HG03103 (cell line): ENCODE measurements around the gene SETD1A.

Experiments
- ATAC-seq: cut with Tn5 transposase; IDR thresholded peaks from one replicate; pipeline ENCODE4 v1.9.1; 2021; ENCODE audit warnings: low read depth; ENCODE audit not compliant: unreplicated experiment

Gene SETD1A

DNA sequence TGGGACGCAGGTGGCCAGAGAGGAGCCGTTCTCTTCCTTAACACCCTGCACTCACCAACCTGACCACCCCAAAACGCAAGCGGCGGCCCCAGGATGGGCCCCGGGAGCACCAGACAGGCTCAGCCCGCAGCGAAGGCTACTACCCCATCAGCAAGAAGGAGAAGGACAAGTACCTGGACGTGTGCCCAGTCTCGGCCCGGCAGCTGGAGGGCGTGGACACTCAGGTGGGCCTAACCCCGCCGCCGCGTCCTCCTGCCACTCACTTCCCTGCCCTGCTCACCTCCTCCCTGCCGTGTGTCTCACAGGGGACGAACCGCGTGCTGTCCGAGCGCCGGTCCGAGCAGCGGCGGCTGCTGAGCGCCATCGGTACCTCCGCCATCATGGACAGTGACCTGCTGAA is 22.9 kb downstream of the SETD1A start:
- no peak for ATAC-seq

DNA sequence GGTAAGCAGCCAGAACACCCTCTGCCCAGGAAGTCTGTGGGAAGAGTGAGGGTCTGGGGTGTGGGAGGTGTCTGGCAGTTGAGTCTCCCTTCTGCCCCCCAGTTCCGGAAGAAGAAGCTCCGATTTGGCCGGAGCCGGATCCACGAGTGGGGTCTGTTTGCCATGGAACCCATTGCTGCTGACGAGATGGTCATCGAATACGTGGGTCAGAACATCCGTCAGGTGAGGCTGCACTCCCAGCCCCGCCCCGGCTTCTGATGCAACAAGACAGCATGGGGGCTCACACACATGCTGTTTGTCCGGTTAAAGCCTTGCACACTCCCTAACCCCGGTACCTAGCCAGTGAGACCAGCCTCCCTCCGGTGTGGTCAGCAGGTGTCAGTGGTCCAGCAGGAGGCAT is 23.4 kb downstream of the SETD1A start:
- ATAC-seq, result no peak

DNA sequence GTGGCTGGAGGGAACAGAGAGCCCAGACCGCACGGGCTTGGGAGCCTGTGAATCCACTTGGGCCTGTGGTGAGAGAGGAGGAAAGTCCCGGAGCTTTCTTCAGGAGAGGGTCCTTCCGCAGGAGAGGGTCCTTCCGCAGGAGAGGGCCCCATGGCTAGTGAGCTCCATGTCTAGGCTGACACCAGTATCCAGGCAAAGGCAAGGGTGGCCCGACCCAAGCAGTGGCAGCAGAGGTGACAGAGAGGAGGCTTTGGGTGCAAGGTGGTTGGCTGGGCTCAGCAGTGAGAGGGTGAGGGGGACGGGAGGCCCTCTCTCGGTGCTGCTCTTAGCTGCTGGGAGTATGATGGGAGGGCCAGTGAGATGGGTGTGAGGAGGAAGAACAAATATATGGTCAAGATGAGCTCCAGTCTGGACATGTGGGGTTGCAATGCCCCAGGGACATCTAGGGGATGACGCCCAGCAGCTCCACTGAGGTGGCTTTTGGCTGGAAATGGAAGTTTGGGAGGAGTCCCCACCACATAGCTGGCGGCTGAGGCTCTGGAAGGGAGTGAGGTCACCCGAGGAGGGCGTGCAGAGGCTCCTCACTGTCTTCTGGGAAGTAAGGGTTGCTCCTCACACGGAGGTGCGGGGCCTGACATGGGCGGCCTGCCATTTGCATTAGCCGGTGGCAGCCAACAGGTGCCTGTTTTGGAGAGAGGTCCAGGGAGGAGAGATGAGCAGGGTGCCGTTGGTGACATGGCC is 25.2 kb downstream of the SETD1A start:
- ATAC-seq, result no peak

DNA sequence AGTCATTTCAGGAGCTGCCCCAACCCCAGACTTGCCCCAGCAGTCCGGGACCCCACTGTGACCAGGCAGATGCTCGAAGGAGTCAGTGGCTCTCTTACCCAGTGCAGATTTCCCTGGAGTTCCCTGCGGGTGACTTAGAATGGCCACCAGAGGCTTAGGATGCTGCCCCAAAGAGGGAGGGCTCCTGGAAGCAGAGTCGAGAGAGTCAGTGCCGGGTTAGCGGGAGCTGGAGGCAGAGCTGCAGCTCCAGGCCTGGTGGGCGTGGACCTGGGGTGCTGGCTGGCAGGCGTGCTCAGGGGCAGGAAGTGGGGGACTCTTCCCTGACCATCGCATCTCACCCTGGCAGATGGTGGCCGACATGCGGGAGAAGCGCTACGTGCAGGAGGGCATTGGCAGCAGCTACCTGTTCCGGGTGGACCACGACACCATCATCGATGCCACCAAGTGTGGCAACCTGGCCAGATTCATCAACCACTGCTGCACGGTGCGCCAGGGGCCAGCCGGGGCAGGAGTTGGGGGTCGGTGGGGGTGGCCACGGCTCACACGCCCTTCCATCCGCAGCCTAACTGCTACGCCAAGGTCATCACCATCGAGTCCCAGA is 25.8 kb downstream of the SETD1A start:
- no peak for ATAC-seq

DNA sequence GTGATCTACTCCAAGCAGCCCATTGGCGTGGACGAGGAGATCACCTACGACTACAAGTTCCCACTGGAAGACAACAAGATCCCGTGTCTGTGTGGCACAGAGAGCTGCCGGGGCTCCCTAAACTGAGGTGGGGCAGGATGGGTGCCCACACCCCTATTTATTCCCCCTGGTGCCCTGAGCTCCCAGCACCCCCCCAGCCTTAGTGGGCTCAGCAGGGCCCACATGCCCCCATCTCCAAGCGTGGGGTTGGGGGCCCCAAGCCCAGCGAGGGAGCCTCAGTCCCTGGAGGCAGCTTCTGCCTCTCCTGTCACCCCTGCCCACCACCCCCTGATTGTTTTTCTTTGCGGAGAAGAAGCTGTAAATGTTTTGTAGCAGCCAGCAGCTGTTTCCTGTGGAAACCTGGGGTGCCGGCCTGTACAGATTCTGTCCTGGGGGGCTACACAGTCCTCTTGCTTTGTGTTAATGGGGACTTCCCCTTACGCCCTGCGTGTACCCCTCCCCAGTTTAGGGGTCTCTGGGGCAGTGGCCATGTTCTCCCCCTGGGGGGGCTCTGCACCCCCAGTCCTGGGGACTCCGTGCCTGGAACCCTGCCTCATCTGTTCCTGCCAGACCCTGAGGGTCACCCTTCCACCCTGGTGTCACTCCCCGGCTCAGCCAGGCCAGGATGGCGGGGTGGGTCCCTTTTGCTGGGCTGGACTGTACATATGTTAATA is 26.5 kb downstream of the SETD1A start:
- no peak for ATAC-seq

DNA sequence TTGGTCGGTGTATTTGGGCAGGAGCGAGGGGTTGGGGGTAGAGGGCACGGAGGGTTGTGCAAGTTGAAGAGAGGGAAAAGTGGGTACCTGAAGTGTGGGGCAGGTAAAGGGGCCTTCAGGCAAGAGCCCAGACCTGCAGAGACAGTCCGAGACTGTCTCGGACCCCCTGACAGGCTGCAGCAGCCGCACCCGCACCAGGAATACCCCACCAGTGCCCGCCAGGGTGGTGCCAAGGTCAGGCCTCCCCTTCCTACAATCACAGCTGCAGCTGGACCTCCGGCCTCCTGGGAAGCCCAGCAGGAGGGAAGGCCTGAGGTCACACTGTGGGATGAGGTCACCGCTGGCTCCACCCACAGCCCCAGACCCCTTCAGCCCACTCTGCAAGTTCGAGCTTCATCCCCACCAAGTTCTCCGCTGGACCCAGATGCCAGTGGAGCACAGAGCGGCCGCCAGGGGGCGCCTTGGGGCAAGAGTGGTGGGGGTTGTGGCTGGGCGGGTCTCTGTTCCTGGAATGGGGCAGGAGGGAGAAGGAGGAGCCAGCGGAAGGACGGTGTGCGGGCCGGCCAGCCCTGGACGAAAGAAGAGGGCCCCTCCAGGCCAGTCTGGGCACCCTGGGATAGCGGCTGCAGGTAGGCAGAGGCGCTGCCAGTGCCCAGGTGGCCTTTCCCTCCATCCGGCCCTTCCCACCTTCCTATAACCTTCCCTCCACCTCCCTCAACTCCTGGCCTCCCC is 27.3 kb downstream of the SETD1A start, which contains the start of gene HSD3B7:
TSS of gene HSD3B7 (plus strand) at position 539 of the 732 bp plus-strand sequence. CDS start 452 bp downstream, outside the sequence.
- ATAC-seq, result no peak

DNA sequence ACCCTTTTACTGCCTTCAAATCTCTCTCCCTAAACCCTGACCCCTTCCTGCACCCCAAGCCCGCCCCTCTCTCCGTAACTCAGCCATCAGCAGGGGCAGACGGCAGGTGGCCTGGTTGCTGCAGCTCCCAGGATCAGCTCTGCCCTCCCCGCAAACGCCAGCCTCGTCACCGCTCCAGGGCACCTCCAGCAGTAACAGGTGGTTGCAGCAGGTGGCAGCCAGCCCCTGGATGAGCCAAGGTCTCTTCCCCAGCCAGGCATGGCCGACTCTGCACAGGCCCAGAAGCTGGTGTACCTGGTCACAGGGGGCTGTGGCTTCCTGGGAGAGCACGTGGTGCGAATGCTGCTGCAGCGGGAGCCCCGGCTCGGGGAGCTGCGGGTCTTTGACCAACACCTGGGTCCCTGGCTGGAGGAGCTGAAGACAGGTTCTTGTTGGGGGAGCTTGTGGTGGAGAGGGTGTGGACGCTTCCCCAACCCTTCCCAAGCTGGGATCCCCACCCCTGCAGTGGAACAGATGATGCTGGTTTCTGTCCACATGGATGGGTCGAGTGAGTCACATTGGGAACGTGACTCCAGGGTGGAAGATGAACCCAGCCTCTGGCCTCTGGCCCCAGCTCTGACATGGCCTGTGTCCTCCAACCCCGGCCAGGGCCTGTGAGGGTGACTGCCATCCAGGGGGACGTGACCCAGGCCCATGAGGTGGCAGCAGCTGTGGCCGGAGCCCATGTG is 28.0 kb downstream of the SETD1A start:
- ATAC-seq, result no peak

DNA sequence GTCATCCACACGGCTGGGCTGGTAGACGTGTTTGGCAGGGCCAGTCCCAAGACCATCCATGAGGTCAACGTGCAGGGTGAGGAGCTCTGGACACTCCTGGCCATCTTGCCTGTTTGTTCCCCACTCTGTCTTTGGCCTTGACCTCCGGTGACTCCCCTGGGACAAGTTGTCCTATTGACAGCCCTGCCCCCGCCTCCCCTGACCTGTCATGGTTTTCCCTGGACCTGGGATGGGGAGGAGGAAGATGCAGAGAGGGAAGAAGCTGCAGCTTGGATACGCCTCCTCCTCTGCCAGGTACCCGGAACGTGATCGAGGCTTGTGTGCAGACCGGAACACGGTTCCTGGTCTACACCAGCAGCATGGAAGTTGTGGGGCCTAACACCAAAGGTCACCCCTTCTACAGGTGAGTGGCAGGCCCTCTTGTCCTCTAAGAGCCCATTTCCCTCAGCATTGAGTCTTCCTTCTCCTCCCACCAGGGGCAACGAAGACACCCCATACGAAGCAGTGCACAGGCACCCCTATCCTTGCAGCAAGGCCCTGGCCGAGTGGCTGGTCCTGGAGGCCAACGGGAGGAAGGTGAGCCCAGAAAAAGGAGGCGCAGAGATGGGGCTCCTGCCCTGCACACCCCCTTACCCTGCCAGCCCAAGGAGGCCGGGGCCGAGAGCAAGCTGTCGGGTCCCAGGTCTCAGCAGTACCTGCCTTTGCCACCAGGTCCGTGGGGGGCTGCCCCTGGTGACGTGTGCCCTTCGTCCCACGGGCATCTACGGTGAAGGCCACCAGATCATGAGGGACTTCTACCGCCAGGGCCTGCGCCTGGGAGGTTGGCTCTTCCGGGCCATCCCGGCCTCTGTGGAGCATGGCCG is 28.8 kb downstream of the SETD1A start:
- ATAC-seq, result no peak

DNA sequence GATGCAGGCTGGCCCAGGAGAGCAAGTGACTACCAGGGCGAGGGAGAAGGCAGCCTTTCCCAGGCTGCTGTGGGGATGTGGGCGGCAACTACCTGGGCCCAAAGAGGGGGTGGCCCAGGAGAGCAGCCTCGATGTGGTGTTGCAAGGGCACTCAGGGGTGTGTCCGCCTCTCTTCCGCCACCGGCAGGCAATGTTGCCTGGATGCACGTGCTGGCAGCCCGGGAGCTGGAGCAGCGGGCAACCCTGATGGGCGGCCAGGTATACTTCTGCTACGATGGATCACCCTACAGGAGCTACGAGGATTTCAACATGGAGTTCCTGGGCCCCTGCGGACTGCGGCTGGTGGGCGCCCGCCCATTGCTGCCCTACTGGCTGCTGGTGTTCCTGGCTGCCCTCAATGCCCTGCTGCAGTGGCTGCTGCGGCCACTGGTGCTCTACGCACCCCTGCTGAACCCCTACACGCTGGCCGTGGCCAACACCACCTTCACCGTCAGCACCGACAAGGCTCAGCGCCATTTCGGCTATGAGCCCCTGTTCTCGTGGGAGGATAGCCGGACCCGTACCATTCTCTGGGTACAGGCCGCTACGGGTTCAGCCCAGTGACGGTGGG is 30.1 kb downstream of the SETD1A start:
- no peak for ATAC-seq

DNA sequence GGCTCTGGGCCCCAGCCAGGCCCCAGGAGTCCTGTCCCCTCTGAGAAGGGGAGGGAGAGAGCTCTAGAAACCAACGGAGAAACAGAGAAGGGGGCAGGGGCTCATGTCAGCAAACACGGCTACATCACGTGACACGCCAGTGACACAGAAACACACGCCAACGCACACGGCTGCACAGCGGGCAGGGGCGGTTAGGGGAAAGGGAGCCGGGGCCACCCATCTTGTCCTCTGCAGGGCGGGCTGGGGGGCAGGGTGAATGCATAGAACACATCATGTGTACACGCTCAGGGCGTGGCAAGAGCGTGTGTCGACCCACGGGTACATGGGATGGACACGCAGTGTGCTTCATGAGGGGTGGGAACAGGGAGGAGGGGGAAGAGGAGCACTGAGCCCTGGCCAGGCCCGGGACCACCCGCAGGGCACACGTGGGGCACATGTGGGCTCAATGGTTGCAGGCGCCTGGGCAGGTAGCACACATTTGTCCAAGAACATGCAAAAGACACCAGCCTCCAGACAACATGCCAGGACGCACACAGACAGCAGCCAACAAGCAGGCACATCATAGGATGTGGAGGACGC is 32.0 kb downstream of the SETD1A start:
- ATAC-seq, result no peak

DNA sequence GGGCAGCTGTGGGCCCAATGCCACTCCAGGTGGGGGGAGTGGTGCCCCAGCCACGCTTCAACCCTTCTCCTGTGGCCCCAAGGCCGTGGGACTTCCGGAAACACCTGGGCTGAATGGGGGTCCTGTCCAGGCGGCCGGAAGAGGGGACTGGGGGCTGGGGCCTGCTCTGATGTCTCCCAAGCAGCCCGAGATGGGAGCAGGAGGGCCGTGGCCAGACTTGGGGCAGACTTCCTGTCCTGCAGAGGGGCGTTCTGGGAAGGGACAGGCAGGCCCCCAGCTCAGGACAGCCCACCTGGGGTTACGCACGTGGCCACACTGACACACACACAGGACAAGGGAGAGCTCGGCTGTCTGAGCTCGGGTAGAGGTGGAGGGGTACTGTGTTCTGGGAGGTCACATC is 32.6 kb downstream of the SETD1A start:
- ATAC-seq, result no peak

DNA sequence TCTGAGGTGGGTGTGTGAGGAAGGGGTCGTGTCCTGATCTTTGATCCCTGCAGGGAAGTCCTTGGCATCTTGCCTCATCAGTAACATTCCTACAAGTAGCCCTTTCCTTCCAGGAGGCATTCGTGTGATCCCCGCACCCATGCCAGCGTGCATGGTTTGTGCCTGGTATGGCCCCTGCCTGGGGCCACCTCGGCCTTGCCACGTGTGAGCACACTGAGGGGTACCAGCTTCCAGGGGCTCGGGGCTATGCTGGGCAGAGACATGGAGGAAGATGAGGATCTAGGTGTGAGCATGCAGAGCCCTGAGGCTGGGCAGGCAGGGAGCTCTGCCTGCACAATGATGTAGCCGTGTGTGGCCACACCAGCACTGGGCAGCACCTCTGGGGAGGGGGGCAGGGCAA is 33.5 kb downstream of the SETD1A start:
- ATAC-seq, result no peak

DNA sequence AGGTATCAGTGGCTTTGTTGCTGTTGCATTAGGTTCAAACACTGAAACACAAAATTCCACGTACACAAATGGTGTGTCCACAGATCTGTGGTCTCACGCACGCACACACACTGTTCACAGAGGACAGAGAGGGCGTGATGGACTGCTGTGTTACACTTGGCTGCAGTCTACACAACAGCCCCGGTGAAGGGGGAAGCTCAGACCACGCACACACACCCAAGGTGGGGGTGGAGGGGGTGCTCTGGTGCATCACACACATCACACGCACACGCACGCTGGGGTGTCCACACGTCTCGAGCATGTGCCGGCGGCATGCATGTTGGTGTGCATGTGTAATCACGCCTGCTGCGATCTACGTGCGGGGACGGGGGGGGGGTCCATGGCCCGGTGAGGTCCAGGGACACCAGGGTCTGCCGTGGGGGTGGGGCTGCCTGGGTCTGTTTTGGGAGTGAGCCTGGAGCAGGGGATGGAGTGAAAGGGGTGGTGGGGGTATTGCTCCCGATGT is 34.8 kb downstream of the SETD1A start:
- no peak for ATAC-seq

DNA sequence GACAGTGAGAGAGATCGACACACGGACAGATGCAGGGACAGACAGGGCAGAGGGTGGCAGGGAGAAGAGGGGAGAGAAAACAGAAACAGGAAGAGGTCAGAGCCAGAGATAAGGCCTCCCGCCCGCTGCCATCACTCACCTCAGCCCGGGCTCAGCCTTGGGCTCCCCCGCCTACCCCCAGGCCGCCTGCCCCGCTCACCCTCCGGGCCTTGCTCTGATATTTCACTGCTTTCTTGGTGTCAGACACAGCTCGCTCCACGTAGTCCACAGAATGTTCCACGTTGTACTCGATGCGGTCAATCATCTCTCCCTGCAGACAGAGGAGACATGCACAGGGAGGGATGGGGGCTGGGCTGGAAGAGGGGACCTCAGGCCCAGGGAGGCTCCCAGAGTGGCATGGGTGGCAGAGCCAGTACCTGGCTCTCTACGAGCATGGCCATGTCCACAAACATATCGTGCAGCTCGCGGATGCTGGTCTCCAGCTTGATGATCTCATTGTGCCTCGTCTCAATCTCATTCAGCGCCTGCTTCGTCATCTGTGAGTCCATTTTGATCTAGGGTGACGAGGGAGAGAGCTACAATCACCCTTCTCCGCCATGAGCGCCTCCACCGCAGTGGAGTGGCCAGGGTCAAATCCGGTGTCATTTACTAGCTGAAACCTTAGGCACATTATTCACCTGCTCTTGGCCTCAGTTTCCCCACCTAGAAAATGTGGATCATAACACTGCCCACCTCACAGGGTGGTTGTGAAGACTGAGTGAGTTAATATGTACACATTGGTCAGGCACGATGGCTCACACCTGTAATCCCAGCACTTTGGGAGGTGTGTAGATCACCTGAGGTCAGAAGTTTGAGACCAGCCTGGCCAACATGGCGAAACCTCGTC is 35.6 kb downstream of the SETD1A start:
- no peak for ATAC-seq

DNA sequence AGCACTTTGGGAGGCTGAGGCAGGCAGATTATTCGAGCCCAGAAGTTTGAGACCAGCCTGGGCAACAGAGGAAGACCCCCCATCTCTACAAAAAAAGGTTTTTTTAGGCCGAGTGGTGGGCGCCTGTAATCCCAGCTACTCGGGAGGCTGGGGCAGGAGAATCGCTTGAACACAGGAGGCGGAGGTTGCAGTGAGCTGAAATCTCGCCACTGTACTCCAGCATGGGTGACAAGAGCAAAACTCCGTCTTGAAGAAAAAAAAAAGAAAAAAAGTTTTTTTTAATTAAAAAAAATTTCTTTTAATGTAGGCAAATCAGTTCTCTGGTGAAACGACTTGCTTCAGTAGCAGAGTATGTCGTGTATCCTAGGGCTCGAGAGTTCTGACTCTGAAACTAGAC is 38.4 kb downstream of the SETD1A start:
- no peak for ATAC-seq

DNA sequence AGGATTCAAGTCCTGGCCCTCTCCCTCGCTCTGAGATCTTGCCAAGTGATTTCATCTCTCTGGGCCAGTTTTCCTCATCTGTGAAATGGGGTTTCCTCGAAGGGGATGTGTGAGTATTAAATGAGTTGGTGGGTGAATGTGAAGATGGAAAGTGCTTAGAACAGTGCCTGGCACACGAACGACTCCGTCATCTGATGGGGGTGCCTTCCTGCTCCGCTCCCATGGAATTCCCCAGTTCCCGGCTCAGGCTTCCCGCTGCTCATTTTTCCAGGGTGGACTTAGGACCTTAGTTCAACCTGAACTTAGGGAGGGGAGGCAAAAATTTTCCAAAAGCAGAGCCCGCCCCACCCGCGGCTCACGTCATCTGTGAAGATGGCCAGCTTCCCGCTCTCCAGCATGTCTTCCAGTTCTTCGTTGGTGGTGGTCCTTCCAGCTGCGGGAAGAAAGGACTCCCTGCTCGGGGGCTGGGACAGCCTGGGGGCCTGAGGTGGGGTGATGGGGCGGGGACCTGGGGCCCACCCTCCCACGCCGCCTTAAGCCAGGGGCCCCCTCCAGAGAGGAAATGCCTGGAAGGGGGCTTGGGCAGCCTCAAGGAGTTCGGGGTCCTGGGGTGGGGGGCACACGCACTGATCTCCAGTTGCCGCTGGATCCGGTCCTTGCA is 38.9 kb downstream of the SETD1A start:
- ATAC-seq, result no peak
